ENCODE results near the gene GEN1. TPM values are rescaled to one million over a fixed set of nuclear protein-coding genes. Genes with fewer than 3 reads are reported as not detected.

Gene GEN1
- total and polyA plus RNA-seq, 2 of the 4 experiments (the other 2 are of a cell fraction): 7.9 to 8.3 TPM

DNA sequence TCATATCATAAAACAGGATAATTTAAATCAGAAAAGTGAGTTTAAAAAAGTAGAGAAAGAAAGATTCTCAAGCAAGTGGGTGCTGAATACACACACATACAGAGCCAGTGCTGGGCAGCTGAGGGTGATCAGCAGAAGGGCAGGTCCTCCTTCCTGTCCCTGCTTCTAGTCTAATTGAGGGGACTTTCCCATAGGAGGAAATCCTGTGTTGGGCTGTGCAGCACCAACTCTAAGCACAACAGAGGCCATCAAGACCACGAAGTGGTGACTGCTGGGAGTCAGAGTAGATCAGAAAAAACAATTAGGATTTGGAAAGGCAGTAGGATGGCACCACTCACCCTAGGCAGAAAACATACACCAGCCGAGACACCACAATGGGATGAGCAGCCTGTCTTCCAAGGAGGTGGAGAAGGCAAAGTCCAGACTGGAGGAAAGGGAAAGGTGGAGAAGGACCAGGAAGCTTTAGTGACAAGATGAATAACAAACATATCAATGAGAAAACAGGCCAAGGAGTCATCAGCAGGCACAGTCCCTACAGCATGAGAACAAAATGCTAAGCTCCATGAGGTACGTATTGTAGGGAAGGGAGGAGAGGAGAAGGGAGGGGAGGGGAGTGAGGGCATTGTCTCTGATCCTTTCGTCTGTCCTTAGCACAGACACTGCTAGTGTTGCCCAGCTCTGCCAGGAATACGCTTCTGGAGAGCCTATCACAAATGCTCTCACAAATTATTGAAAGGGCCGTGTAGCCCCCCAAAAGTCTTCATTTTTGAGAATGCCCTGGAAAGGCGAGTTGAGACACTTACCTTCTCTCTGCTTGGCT is 45.6 kb downstream of the GEN1 start:
- Histone ChIP-seq H4K91ac (ENCODE audit: insufficient read depth, low read depth, low read length) (no peak overlapping the region), H4K8ac (ENCODE audit: low read depth in 2 of 2, low read length in 2 of 2) (no peak overlapping the region), H2BK15ac (ENCODE audit: low read depth, low read length) (no peak overlapping the region), H3K79me1 (ENCODE audit: low read depth in 1 of 2, low read length in 2 of 2) (no peaks in the 10 kb centered on the region), H3K27me3 (ENCODE audit: control insufficient read depth, insufficient read depth, low read length) (peaks cover 19% of the 10 kb centered on the region), H2AK9ac (replicated peaks; ENCODE audit: low read depth, low read length, poor library complexity) (no peak overlapping the region), H2BK20ac (ENCODE audit: low read depth, low read length) (no peak overlapping the region), H3K36me3 (ENCODE audit: control insufficient read depth, insufficient read depth, low read length) (no peaks in the 10 kb centered on the region), H3K4me1 (ENCODE audit: control insufficient read depth, insufficient read depth, low read length) (no peaks in the 10 kb centered on the region), H2BK120ac (ENCODE audit: low read depth, low read length) (no peak overlapping the region), H3K23ac (ENCODE audit: low read depth, low read length) (no peak overlapping the region; the same call in 1 of the 2 replicates), H3K4me3 (ENCODE audit: insufficient read depth, low read depth, low read length) (no peak overlapping the region), H3K4me2 (ENCODE audit: low read depth, low read length) (no peak overlapping the region), H4K20me1 (ENCODE audit: insufficient read depth, low read length) (no peaks in the 10 kb centered on the region), H3K9me1 (ENCODE audit: insufficient read depth, low read length) (no peaks in the 10 kb centered on the region), H3K4ac (ENCODE audit: low read depth, low read length) (no peak overlapping the region), H3K27ac (ENCODE audit: insufficient read depth, low read length) (no peak overlapping the region), H2AFZ (replicated peaks; ENCODE audit: low read length, poor library complexity) (peak overlapping the region; percentile 10), H4K5ac (ENCODE audit: low read depth, low read length) (no peak overlapping the region), H3K9me3 (ENCODE audit: control insufficient read depth, insufficient read depth, low read length) (no peaks in the 10 kb centered on the region), H3K18ac (ENCODE audit: low read depth, low read length) (no peak overlapping the region), H2BK5ac (ENCODE audit: low read depth, low read length, poor library complexity, severe bottlenecking) (no peak overlapping the region), H3K56ac (ENCODE audit: extremely low read depth, insufficient read depth, low read length) (no peak overlapping the region), H3K14ac (replicated peaks; ENCODE audit: low read depth, low read length) (no peak overlapping the region), H2AK5ac (ENCODE audit: low read depth, low read length) (no peak overlapping the region), H3K9ac (ENCODE audit: low read depth, low read length) (no peak overlapping the region)
- ChIA-PET CTCF (interaction anchor here (0.6 to 0.7 kb wide), 2 partner anchors 46 to 346 kb away, joined by 3 read pairs; no protein-coding TSS in a partner anchor), POLR2A (ENCODE audit: unreplicated experiment) (no interaction called here)
- 86% methylated on average over 1 of the region's 7 CpGs; no CpG with 5 or more reads in 1 of the 2 experiments for WGBS, 2 experiments (ENCODE audit: extremely low coverage in 2 of 2, insufficient read length in 1 of 2)
- in situ Hi-C loops (cut with MboI; ENCODE audit: low sequenced_read_pairs) (no loop called here), dilution Hi-C loops (cut with HindIII; ENCODE audit: low sequenced_read_pairs, unreplicated experiment) (no loop called here), intact Hi-C loops (cut with micrococcal nuclease) (no loop called here)
- BruUV-seq (replicated peaks): no TSS peak
- ATAC-seq (ENCODE audit: low read depth): no peak
- no peak for DNase-seq
- TF ChIP-seq, protein P1, sequence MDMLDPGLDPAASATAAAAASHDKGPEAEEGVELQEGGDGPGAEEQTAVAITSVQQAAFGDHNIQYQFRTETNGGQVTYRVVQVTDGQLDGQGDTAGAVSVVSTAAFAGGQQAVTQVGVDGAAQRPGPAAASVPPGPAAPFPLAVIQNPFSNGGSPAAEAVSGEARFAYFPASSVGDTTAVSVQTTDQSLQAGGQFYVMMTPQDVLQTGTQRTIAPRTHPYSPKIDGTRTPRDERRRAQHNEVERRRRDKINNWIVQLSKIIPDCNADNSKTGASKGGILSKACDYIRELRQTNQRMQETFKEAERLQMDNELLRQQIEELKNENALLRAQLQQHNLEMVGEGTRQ (IDR thresholded peaks at IDR 0.05; ENCODE audit: low read depth, low read length): no peak
- TF ChIP-seq POLR2A (IDR thresholded peaks at IDR 0.05; ENCODE audit: low read depth, low read length) (no peak), CHD1 (IDR thresholded peaks at IDR 0.05; ENCODE audit: low read depth, low read length) (no peak), FOS (IDR thresholded peaks at IDR 0.05; ENCODE audit: low read depth, low read length) (no peak), CEBPB (IDR thresholded peaks at IDR 0.05; ENCODE audit: low read depth, low read length) (no peak), MAZ (IDR thresholded peaks at IDR 0.05; ENCODE audit: borderline replicate concordance, low read depth, low read length) (no peak), NFE2L2 (IDR thresholded peaks at IDR 0.05; ENCODE audit: low read depth, low read length) (no peak), RCOR1 (IDR thresholded peaks at IDR 0.05; ENCODE audit: insufficient replicate concordance, low read length) (no peak), RAD21 (IDR thresholded peaks at IDR 0.05; ENCODE audit: low read length) (no peak), RFX5 (IDR thresholded peaks at IDR 0.05; ENCODE audit: low read depth, low read length) (no peak), SMC3 (IDR thresholded peaks at IDR 0.05; ENCODE audit: low read depth, low read length) (no peak), BHLHE40 (IDR thresholded peaks at IDR 0.05; ENCODE audit: low read depth, low read length) (no peak), MAFK (IDR thresholded peaks at IDR 0.05; ENCODE audit: low read depth, low read length) (no peak)
- TF ChIP-seq, protein P2, sequence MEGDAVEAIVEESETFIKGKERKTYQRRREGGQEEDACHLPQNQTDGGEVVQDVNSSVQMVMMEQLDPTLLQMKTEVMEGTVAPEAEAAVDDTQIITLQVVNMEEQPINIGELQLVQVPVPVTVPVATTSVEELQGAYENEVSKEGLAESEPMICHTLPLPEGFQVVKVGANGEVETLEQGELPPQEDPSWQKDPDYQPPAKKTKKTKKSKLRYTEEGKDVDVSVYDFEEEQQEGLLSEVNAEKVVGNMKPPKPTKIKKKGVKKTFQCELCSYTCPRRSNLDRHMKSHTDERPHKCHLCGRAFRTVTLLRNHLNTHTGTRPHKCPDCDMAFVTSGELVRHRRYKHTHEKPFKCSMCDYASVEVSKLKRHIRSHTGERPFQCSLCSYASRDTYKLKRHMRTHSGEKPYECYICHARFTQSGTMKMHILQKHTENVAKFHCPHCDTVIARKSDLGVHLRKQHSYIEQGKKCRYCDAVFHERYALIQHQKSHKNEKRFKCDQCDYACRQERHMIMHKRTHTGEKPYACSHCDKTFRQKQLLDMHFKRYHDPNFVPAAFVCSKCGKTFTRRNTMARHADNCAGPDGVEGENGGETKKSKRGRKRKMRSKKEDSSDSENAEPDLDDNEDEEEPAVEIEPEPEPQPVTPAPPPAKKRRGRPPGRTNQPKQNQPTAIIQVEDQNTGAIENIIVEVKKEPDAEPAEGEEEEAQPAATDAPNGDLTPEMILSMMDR (conservative IDR thresholded peaks at IDR 0.05; ENCODE audit: low read depth, low read length): no peak
- TF ChIP-seq, protein P3, sequence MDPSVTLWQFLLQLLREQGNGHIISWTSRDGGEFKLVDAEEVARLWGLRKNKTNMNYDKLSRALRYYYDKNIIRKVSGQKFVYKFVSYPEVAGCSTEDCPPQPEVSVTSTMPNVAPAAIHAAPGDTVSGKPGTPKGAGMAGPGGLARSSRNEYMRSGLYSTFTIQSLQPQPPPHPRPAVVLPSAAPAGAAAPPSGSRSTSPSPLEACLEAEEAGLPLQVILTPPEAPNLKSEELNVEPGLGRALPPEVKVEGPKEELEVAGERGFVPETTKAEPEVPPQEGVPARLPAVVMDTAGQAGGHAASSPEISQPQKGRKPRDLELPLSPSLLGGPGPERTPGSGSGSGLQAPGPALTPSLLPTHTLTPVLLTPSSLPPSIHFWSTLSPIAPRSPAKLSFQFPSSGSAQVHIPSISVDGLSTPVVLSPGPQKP (IDR thresholded peaks at IDR 0.05; ENCODE audit: borderline replicate concordance, low read depth, low read length): no peak
